GM19043 (cell line): ENCODE data around the gene BRMS1L.

Experiments
- ATAC-seq: cut with Tn5 transposase; IDR thresholded peaks from one replicate; pipeline ENCODE4 v1.9.1; 2021; ENCODE audit warnings: low read depth; ENCODE audit not compliant: unreplicated experiment

Gene BRMS1L

GRCh38 chr14:35911097-35911496 is 85.0 kb downstream of the BRMS1L start:
- ATAC-seq, result no peak

GRCh38 chr14:35915185-35915584 is 89.0 kb downstream of the BRMS1L start:
- no peak for ATAC-seq

GRCh38 chr14:35915775-35916174 is 89.6 kb downstream of the BRMS1L start:
- ATAC-seq, result no peak
